ENCODE data around the gene POU3F2. TPM values are rescaled to one million over a fixed set of nuclear protein-coding genes. Genes with fewer than 3 reads are reported as not detected.
A peak's percentile ranks its signal among the peaks of the same experiment; 100 is the strongest.

The POU3F2 gene
- total and polyA plus RNA-seq, 3 donors from 2014 or later: 0.31 to 0.32 (median 0.31) TPM

GRCh38 chr6:98842342-98843180 is 8.2 kb downstream of the POU3F2 start:
- no peak for TF ChIP-seq POLR2A (IDR thresholded peaks at IDR 0.05)
- no peak for TF ChIP-seq CTCF (IDR thresholded peaks at IDR 0.05)
- peaks cover 3% of the 10 kb centered on the region for H3K4me1 ChIP-seq
- no peaks in the 10 kb centered on the region for H3K9me3 ChIP-seq
- H3K27ac ChIP-seq: no peak overlapping the region
- intact Hi-C loops (cut with DNase I; ENCODE audit: low total_unique reads): no loop called here
- no peak overlapping the region for H3K4me3 ChIP-seq
- no peaks in the 10 kb centered on the region for H3K27me3 ChIP-seq
- 10 to 18% methylated on average over 8 to 44 of the region's 44 CpGs for WGBS, 2 donors
- DNase-seq: no peak
- no peaks in the 10 kb centered on the region for H3K36me3 ChIP-seq (ENCODE audit: low read depth, missing control alignments)

DNA sequence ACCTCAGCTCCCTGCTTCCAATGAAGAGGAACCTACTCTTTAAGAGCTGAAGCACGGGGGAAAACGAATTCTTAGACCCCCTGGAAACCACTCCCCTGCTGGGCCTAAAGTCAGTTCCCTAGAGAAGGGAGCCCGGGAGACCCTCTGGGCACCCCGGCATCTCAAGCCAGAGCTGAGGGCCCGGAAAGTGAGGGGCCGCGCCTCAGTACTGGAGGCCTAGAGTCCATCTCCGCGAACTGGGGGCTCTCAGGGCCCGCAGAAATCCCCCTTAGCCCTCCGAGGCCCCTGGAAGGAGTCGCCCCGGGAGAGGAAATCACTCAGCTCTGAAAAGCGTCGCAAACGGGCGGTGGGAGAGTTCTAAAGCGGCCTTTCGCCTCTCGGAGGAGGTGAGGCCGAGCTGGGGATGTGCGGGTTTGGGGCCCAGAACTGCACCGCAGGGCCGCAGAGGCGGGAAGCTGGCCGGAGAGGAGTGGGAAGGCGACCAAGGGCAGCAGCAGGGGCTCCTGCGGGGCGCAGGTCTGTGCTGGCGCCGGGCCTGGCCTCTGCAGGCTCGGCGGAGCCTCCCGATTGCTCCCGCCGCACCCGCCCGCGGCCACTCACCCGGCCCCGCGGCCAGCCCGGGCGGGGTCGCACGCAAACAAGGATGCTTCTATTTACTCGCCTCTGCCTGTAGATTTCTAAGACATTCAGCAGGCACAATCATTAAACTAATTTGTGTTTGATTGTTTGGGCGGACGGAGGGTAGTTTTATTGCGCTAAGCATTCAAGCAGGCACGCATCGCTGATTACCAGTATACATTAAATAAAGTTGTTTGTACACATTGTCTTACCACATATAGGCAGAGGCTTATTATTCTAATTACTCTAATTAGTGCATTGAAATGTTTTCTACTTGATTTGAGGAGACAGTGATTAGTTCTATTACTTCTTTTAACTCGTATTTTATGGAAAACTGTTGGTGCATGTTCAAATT is 9.2 kb downstream of the POU3F2 start:
- DNase-seq: no peak
- H3K4me1 ChIP-seq: peaks cover 8% of the 10 kb centered on the region

DNA sequence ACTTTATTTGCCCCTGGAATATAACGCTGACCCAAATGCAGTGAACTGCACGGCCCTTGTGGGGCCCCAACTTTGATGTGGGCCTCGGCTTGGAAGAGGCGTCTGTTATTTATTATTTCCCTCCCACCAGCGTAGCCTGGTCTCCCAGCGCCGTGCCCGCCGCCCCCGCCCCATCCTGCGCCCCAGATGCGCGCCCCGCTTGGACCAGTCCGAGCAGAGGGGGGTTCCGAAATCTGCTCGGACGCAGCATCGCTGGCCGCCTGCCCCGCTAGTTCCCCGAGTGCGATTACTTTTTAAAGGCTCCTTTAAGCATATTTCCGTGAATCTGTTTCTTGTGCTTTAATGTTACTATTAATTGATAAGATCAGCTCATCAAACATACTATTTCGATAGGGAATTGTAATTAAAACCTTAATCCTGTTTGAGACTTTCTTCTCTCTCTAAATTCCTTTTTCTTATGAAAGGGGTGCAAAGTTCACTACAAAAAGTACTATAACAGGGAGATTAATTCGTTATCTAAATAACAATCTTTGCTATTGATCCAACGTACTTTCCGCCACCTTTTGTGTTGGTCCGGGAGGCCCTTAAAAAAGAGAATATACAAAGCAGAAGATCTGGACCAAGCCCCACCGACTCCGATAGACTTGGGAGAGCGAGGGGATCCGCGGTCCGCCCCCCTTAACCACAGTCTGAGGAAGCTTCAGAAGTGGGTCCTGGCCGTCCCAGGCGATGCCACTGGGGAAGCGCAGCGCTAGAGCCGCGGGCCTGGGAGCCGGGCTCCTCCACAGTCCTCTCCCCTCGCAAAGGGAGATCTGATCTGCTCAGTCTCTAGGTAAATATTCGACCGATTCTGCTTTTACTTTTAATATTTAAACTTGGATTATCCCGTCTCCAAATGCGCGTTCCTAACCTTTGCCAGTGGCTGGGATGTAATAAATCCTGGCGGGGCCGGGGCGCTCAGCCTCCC is 10.2 kb downstream of the POU3F2 start:
- intact Hi-C loops (cut with DNase I; ENCODE audit: low total_unique reads): no loop called here
- no peak for DNase-seq

More for the DNA sequence above, 9.2 kb downstream of the POU3F2 start:
- intact Hi-C loops (cut with DNase I; ENCODE audit: low total_unique reads): no loop called here
- no peak overlapping the region for H3K4me3 ChIP-seq
- TF ChIP-seq POLR2A (IDR thresholded peaks at IDR 0.05) (no peak), CTCF (IDR thresholded peaks at IDR 0.05) (no peak)
- no peaks in the 10 kb centered on the region for H3K27me3 ChIP-seq
- 11 to 12% methylated on average over 24 to 50 of the region's 53 CpGs for WGBS, 2 donors
- H3K36me3 ChIP-seq (ENCODE audit: low read depth, missing control alignments): no peaks in the 10 kb centered on the region
- H3K27ac ChIP-seq: no peak overlapping the region
- H3K9me3 ChIP-seq: no peaks in the 10 kb centered on the region

More for the DNA sequence above, 10.2 kb downstream of the POU3F2 start:
- H3K36me3 ChIP-seq (ENCODE audit: low read depth, missing control alignments): no peaks in the 10 kb centered on the region
- H3K27ac ChIP-seq: no peak overlapping the region
- WGBS, 2 donors: 5 to 8% methylated on average over 47 to 51 of the region's 51 CpGs
- H3K27me3 ChIP-seq: no peaks in the 10 kb centered on the region
- peak overlapping the region in 1 of 2 donors; percentile 29 for H3K4me3 ChIP-seq
- H3K9me3 ChIP-seq: no peaks in the 10 kb centered on the region
- peaks cover 8% of the 10 kb centered on the region for H3K4me1 ChIP-seq
- TF ChIP-seq CTCF (IDR thresholded peaks at IDR 0.05) (no peak), POLR2A (IDR thresholded peaks at IDR 0.05) (no peak)
